ENCODE measurements around the gene ZDHHC12.

ZDHHC12 gene

GRCh38 chr9:128723866-128724743 lies at the start of gene ZDHHC12:
Gene ZDHHC12, minus strand, starts transcription at chr9:128724127. Its CDS starts 34 bp downstream, at chr9:128724093.
- H3K4me3 ChIP-seq (ENCODE audit: low read depth, low read length), result peak within 1 kb of the TSS; percentile 76
- no peaks in the 10 kb centered on the region for H3K9me3 ChIP-seq (ENCODE audit: control insufficient read depth, insufficient read depth, low read length)
- H3K4me1 ChIP-seq (ENCODE audit: control insufficient read depth, insufficient read depth, low read length), result peaks cover 4% of the 10 kb centered on the region; the same call in 1 of the 2 replicates
- peaks cover 22% of the 10 kb centered on the region for H3K36me3 ChIP-seq (ENCODE audit: control insufficient read depth, insufficient read depth, low read length)
- peak within 1 kb of the TSS; percentile 61 for H3K27ac ChIP-seq (ENCODE audit: low read depth, low read length)
- no peaks in the 10 kb centered on the region for H3K27me3 ChIP-seq (ENCODE audit: control insufficient read depth, insufficient read depth, low read length)
- H3K9ac ChIP-seq (ENCODE audit: low read depth, low read length), result peak within 1 kb of the TSS; percentile 66

DNA sequence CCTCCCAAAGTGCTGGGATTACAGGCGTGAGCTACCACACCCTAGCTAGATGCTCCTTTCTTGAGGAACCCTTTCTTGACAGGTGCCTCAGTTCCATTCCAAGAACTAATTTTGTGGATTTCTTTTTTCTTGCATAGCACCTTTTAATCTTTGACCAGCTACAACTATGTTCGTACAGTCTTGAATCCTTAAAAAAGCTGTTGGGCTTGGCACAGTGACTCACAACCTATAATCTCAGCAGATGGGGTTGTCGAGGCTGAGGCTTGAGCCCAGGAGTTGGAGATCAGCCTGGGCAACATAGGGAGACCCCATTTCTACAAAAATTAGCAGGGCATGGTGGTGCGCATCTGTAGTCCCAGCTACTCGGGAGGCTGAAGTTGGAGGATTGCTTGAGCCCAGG lies 49.1 kb upstream of the ZDHHC12 start:
- no peaks in the 10 kb centered on the region for H3K4me1 ChIP-seq (ENCODE audit: control insufficient read depth, insufficient read depth, low read length)
- no peaks in the 10 kb centered on the region for H3K9me3 ChIP-seq (ENCODE audit: control insufficient read depth, insufficient read depth, low read length)
- no peak overlapping the region for H3K27ac ChIP-seq (ENCODE audit: low read depth, low read length)
- H3K27me3 ChIP-seq (ENCODE audit: control insufficient read depth, insufficient read depth, low read length), result no peaks in the 10 kb centered on the region
- no peaks in the 10 kb centered on the region for H3K36me3 ChIP-seq (ENCODE audit: control insufficient read depth, insufficient read depth, low read length)
- no peak overlapping the region for H3K4me3 ChIP-seq (ENCODE audit: low read depth, low read length)
- H3K9ac ChIP-seq (ENCODE audit: low read depth, low read length), result no peak overlapping the region

DNA sequence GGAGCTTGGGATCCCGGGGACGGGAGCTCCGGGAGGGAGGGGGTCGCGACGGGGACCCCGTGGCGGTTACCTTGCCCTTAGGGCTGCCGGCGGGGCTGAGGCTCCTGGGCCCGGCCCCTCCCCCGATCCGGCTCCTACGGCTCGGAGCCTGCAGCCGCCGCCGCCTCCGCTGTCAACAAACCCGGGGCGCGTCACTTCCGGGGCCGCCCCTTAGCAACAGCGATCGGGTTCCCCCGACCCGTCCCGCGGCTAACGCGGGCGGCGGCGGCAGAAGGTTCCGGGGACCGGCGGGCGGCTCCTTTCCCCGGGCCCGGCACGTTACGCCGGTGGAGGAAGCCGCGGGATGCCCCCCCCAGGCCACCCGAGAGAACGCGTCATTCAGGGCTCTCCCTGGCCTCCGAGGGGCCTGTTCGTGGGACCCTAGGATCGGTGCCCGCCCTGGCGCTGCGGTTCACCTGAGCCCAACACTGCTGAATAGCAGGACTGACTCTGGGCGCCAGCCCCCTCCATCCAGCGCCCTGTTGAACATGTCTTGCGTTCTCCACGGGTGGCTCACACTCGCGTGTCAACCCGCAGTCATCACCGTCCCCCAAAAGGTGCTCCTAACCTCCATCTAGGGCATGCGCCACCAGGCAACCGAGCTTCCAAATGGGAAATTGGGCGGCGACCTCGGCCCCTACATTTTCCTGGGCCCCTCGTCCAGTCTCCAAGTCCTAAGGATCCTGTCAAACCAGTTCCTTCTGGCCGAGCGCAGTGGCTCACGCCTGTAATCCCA lies 48.0 kb upstream of the ZDHHC12 start, which contains the start of gene ZER1:
Gene ZER1 (minus strand): TSS at position 183 of the 775 bp plus-strand sequence. CDS start 16,362 bp downstream, outside the sequence.
- Histone ChIP-seq H3K4me1 (ENCODE audit: control insufficient read depth, insufficient read depth, low read length) (no peaks in the 10 kb centered on the region), H3K27ac (ENCODE audit: low read depth, low read length) (peak within 1 kb of the TSS; percentile 94), H3K9ac (ENCODE audit: low read depth, low read length) (peak within 1 kb of the TSS; percentile 81), H3K27me3 (ENCODE audit: control insufficient read depth, insufficient read depth, low read length) (no peaks in the 10 kb centered on the region), H3K9me3 (ENCODE audit: control insufficient read depth, insufficient read depth, low read length) (no peaks in the 10 kb centered on the region), H3K36me3 (ENCODE audit: control insufficient read depth, insufficient read depth, low read length) (peaks cover 6% of the 10 kb centered on the region; the same call in 1 of the 2 replicates), H3K4me3 (ENCODE audit: low read depth, low read length) (peak within 1 kb of the TSS; percentile 85)

DNA sequence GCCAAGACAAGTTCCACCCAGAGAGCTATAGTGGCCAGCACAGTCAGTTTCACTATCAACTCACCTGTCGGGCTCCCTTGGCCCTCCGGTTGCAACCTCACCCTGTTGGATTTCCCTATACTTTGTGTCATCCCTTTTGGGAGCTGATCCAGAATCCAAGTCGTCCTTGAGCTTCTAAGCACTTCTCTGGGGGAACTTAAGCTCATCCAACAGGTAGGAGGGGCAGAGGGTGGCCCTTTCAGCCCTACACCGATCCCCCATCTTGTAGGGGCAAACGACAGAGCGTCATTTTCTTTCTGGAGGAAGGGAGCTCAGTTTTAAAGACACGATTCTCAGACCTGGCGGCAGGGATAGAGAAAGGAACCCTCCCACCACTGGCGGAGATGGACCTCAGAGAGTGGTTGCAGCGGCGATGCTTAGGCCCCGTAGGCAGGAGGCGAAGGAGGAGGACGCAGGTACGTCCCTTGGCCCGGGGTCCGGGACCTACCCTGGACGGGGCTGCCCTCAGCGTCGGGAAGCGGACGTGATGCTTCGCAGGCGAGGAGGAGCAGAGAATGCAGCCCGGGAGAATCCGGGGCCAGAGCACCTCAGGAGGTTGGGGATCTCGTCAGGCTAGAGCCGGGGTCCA lies 47.3 kb upstream of the ZDHHC12 start:
- peak overlapping the region; percentile 81 for H3K9ac ChIP-seq (ENCODE audit: low read depth, low read length)
- H3K9me3 ChIP-seq (ENCODE audit: control insufficient read depth, insufficient read depth, low read length), result no peaks in the 10 kb centered on the region
- peak overlapping the region; percentile 85 for H3K4me3 ChIP-seq (ENCODE audit: low read depth, low read length)
- H3K4me1 ChIP-seq (ENCODE audit: control insufficient read depth, insufficient read depth, low read length), result no peaks in the 10 kb centered on the region
- peak overlapping the region; percentile 94 for H3K27ac ChIP-seq (ENCODE audit: low read depth, low read length)
- no peaks in the 10 kb centered on the region for H3K27me3 ChIP-seq (ENCODE audit: control insufficient read depth, insufficient read depth, low read length)
- H3K36me3 ChIP-seq (ENCODE audit: control insufficient read depth, insufficient read depth, low read length), result peaks cover 6% of the 10 kb centered on the region; the same call in 1 of the 2 replicates

DNA sequence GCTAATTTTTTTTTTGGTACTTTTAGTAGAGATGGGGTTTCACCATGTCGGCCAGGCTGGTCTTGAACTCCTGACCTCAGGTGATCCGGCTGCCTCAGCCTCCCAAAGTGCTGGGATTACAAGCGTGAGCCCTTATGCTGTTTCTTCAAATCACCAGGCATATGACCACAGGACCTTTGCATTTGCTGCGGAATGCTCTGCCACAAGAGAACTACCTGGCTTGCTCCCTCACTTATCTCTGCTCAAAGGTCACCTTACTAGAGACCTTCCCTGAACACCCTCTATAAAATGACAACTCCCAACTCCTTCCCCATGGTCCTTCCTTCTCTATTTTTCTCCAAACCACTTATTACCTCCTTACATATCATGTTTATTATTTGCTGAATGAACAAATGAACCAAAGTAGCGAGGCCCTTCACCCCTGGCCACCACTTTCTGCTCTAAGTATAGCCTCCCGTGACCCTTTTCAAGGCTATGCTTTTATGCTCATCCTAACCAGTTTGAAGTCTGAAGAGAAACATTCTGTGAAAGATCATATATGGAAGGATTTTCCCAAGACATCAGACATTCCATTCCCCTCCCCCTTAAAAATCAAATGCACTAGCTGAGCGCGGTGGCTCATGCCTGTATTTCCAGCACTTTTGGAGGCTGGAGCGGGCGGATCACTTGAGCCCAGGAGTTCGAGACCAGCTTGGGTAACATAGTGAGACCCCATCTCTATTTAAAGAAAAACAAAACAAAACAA lies 46.5 kb upstream of the ZDHHC12 start:
- Histone ChIP-seq H3K4me1 (ENCODE audit: control insufficient read depth, insufficient read depth, low read length) (no peaks in the 10 kb centered on the region), H3K36me3 (ENCODE audit: control insufficient read depth, insufficient read depth, low read length) (peaks cover 6% of the 10 kb centered on the region; the same call in 1 of the 2 replicates), H3K4me3 (ENCODE audit: low read depth, low read length) (peak overlapping the region; percentile 85), H3K27ac (ENCODE audit: low read depth, low read length) (peak overlapping the region; percentile 94), H3K9ac (ENCODE audit: low read depth, low read length) (no peak overlapping the region), H3K9me3 (ENCODE audit: control insufficient read depth, insufficient read depth, low read length) (no peaks in the 10 kb centered on the region), H3K27me3 (ENCODE audit: control insufficient read depth, insufficient read depth, low read length) (no peaks in the 10 kb centered on the region)

GRCh38 chr9:128768606-128769005 lies 44.7 kb upstream of the ZDHHC12 start:
- Histone ChIP-seq H3K36me3 (ENCODE audit: control insufficient read depth, insufficient read depth, low read length) (peaks cover 6% of the 10 kb centered on the region; the same call in 1 of the 2 replicates), H3K9ac (ENCODE audit: low read depth, low read length) (no peak overlapping the region), H3K27me3 (ENCODE audit: control insufficient read depth, insufficient read depth, low read length) (no peaks in the 10 kb centered on the region), H3K4me1 (ENCODE audit: control insufficient read depth, insufficient read depth, low read length) (peaks cover 7% of the 10 kb centered on the region), H3K27ac (ENCODE audit: low read depth, low read length) (no peak overlapping the region), H3K4me3 (ENCODE audit: low read depth, low read length) (no peak overlapping the region), H3K9me3 (ENCODE audit: control insufficient read depth, insufficient read depth, low read length) (no peaks in the 10 kb centered on the region)

DNA sequence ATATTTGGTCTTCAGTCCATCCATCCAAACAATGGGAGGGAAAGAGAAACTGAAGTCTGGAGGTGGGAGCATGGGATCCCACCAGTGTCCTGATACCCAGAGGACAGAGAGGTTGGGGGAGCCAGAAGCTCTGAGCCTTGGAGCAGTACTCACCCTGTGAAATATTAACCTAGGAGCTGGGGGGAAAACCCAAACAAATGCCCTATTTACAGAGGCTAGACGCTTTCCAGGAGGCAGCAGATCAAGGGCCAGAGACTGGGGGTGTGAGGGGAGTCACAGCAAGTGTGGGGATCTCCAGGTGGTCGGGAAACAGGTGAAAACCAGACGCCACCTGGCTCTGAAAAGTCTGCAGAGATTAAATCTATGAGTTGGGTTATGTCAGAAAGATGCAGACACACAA lies 41.6 kb upstream of the ZDHHC12 start:
- peaks cover 6% of the 10 kb centered on the region; the same call in 1 of the 2 replicates for H3K36me3 ChIP-seq (ENCODE audit: control insufficient read depth, insufficient read depth, low read length)
- no peak overlapping the region for H3K4me3 ChIP-seq (ENCODE audit: low read depth, low read length)
- peaks cover 7% of the 10 kb centered on the region for H3K4me1 ChIP-seq (ENCODE audit: control insufficient read depth, insufficient read depth, low read length)
- H3K9me3 ChIP-seq (ENCODE audit: control insufficient read depth, insufficient read depth, low read length), result no peaks in the 10 kb centered on the region
- no peak overlapping the region for H3K9ac ChIP-seq (ENCODE audit: low read depth, low read length)
- no peak overlapping the region for H3K27ac ChIP-seq (ENCODE audit: low read depth, low read length)
- H3K27me3 ChIP-seq (ENCODE audit: control insufficient read depth, insufficient read depth, low read length), result no peaks in the 10 kb centered on the region

- Histone ChIP-seq H3K4me1 (ENCODE audit: control insufficient read depth, insufficient read depth, low read length) (peaks cover 7% of the 10 kb centered on the region), H3K9ac (ENCODE audit: low read depth, low read length) (no peak overlapping the region), H3K27ac (ENCODE audit: low read depth, low read length) (peak overlapping the region; percentile 28), H3K36me3 (ENCODE audit: control insufficient read depth, insufficient read depth, low read length) (peaks cover 6% of the 10 kb centered on the region; the same call in 1 of the 2 replicates), H3K27me3 (ENCODE audit: control insufficient read depth, insufficient read depth, low read length) (no peaks in the 10 kb centered on the region), H3K9me3 (ENCODE audit: control insufficient read depth, insufficient read depth, low read length) (no peaks in the 10 kb centered on the region), H3K4me3 (ENCODE audit: low read depth, low read length) (no peak overlapping the region)
Measured at GRCh38 chr9:128764361-128764760, 40.4 kb upstream of the ZDHHC12 start.

DNA sequence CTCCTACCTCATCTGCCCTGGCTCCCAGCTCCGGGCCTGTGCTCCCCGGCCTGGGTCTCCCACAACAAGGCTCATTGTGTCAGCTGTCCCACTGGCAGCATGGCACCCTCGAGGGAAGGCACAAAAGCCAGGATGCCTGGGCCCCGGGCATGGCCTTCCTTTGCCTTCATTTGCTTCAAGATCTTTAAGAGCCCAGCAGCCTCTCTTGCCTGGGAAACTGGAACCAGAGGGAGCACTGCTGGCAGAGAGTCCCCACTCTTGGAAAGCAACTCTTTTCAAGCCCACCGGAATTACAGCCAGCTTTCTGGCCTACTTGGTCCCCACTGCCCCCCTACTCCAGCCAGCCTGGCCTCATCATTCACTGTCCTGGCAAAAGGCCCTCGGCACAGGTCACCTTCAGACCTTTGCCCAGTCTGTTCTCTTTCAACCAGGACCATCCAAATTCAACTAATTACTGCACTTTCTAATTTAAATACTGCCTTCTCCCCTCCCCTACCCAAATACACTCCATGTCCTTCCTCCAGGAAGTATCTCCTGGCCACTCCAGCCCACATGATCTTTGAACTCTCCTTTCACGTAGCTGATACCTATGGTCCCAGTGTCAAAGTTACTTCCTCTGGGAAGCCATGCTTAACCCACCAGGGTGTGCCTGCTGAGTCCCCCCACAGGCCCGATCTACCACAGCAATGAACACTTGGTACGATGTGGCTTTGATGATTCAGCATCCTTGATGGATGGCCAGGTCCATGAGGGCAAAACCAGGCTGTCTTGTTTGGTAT lies 38.9 kb upstream of the ZDHHC12 start:
- Histone ChIP-seq H3K9ac (ENCODE audit: low read depth, low read length) (no peak overlapping the region), H3K9me3 (ENCODE audit: control insufficient read depth, insufficient read depth, low read length) (no peaks in the 10 kb centered on the region), H3K27me3 (ENCODE audit: control insufficient read depth, insufficient read depth, low read length) (no peaks in the 10 kb centered on the region), H3K36me3 (ENCODE audit: control insufficient read depth, insufficient read depth, low read length) (peaks cover 4% of the 10 kb centered on the region; the same call in 1 of the 2 replicates), H3K27ac (ENCODE audit: low read depth, low read length) (no peak overlapping the region), H3K4me3 (ENCODE audit: low read depth, low read length) (no peak overlapping the region), H3K4me1 (ENCODE audit: control insufficient read depth, insufficient read depth, low read length) (peaks cover 7% of the 10 kb centered on the region)
